Mesenchymal stem cell (in vitro differentiated cells and primary cell): ENCODE results near the gene CTDSP1.

Experiments
- DNase-seq: peaks from one replicate; pipeline ENCODE4 v3.0.0-alpha.2; 2013
- H2AFZ ChIP-seq: one replicate; pipeline ENCODE4 v1.6.1; 2013; ENCODE audit warnings: low read depth, mild to moderate bottlenecking, control low read depth, inconsistent platforms, low read length, moderate library complexity
- H2AK5ac ChIP-seq: 2 replicates; pipeline ENCODE4 v1.6.1; 2013; ENCODE audit warnings: low read length, moderate library complexity, mild to moderate bottlenecking, inconsistent platforms; ENCODE audit not compliant: severe bottlenecking
- H2BK120ac ChIP-seq: one replicate; pipeline ENCODE4 v1.6.1; 2013; ENCODE audit warnings: low read depth, mild to moderate bottlenecking, inconsistent platforms, low read length, moderate library complexity
- H2BK12ac ChIP-seq, 2 experiments: one replicate each; pipeline ENCODE4 v1.6.1; 2013; ENCODE audit warnings: inconsistent platforms in 2 of 2, low read length in 2 of 2, mild to moderate bottlenecking in 2 of 2, moderate library complexity in 2 of 2, control low read depth in 1 of 2
- H2BK15ac ChIP-seq: one replicate; pipeline ENCODE4 v1.6.1; 2013; ENCODE audit warnings: mild to moderate bottlenecking, low read depth, inconsistent platforms; ENCODE audit not compliant: poor library complexity, severe bottlenecking
- H2BK5ac ChIP-seq: 2 replicates; pipeline ENCODE4 v1.6.1; 2013; ENCODE audit warnings: low read depth, mild to moderate bottlenecking, low read length, control low read depth, inconsistent platforms; ENCODE audit not compliant: poor library complexity, severe bottlenecking
- H3K14ac ChIP-seq, 2 experiments: one replicate each; pipeline ENCODE4 v1.6.1; 2013; ENCODE audit warnings: inconsistent platforms in 2 of 2, low read length in 2 of 2, control low read depth in 1 of 2, mild to moderate bottlenecking in 1 of 2, moderate library complexity in 1 of 2
- H3K18ac ChIP-seq, 2 experiments: one replicate each; pipeline ENCODE4 v1.6.1; 2013; ENCODE audit warnings: inconsistent platforms in 2 of 2, low read length in 2 of 2, control low read depth in 1 of 2, low read depth in 1 of 2, mild to moderate bottlenecking in 1 of 2
- H3K23ac ChIP-seq, 2 experiments: one replicate each; pipeline ENCODE4 v1.6.1; 2013; ENCODE audit warnings: inconsistent platforms in 2 of 2, low read length in 2 of 2, mild to moderate bottlenecking in 2 of 2, moderate library complexity in 2 of 2, control low read depth in 1 of 2
- H3K27ac ChIP-seq: 2 replicates; pipeline ENCODE4 v1.5.1; 2013; ENCODE audit warnings: mild to moderate bottlenecking, moderate library complexity, low read length, control low read depth, inconsistent platforms; ENCODE audit not compliant: poor library complexity, severe bottlenecking
- H3K27me3 ChIP-seq, 2 experiments: 2 replicates each; pipeline versions ENCODE4 v1.6.1 to v1.7.0; 2013; ENCODE audit warnings: low read length in 2 of 2, mild to moderate bottlenecking in 2 of 2, moderate library complexity in 2 of 2, control low read depth in 1 of 2, inconsistent platforms in 1 of 2; ENCODE audit not compliant: control insufficient read depth in 1 of 2, insufficient read depth in 1 of 2
- H3K36me3 ChIP-seq, 2 experiments: 2 replicates each; pipeline versions ENCODE4 v1.6.1 to v1.7.0; 2013; ENCODE audit warnings: low read length in 2 of 2, control low read depth in 1 of 2, inconsistent platforms in 1 of 2, low read depth in 1 of 2, mild to moderate bottlenecking in 1 of 2; ENCODE audit not compliant: insufficient read depth in 2 of 2, control insufficient read depth in 1 of 2
- H3K4ac ChIP-seq, 2 experiments: one replicate each; pipeline ENCODE4 v1.6.1; 2013; ENCODE audit warnings: inconsistent platforms in 2 of 2, low read length in 2 of 2, mild to moderate bottlenecking in 2 of 2, moderate library complexity in 2 of 2, control low read depth in 1 of 2, low read depth in 1 of 2
- H3K4me1 ChIP-seq: 2 replicates; pipeline ENCODE4 v1.6.1; 2013; ENCODE audit warnings: low read depth, low read length, control low read depth; ENCODE audit not compliant: control insufficient read depth, insufficient read depth
- H3K4me2 ChIP-seq: 2 replicates; pipeline ENCODE4 v1.6.1; 2013; ENCODE audit warnings: low read length, mild to moderate bottlenecking, inconsistent platforms; ENCODE audit not compliant: poor library complexity, severe bottlenecking
- H3K4me3 ChIP-seq, 2 experiments: 2 replicates each; pipeline versions ENCODE4 v1.5.1 to v1.7.0; 2013; ENCODE audit warnings: low read length in 2 of 2, mild to moderate bottlenecking in 2 of 2, control low read depth in 1 of 2, low read depth in 1 of 2; ENCODE audit not compliant: insufficient read depth in 1 of 2
- H3K79me1 ChIP-seq: replicated peaks from 2 replicates; pipeline ENCODE4 v1.6.1; 2013; ENCODE audit warnings: mild to moderate bottlenecking, control low read depth, low read length, inconsistent platforms; ENCODE audit not compliant: poor library complexity, severe bottlenecking
- H3K9ac ChIP-seq: 2 replicates; pipeline ENCODE4 v1.7.0; 2013; ENCODE audit warnings: mild to moderate bottlenecking, low read length, moderate library complexity
- H3K9me3 ChIP-seq: 2 replicates; pipeline ENCODE4 v1.7.0; 2013; ENCODE audit warnings: mild to moderate bottlenecking, low read length; ENCODE audit not compliant: control insufficient read depth
- H4K8ac ChIP-seq: one replicate; pipeline ENCODE4 v1.6.1; 2013; ENCODE audit warnings: inconsistent platforms, mild to moderate bottlenecking, low read length, moderate library complexity
- H4K91ac ChIP-seq: one replicate; pipeline ENCODE4 v1.6.1; 2013; ENCODE audit warnings: mild to moderate bottlenecking, low read length, inconsistent platforms
- WGBS: methylation state at CpG from one replicate; pipeline ENCODE4 v1.1.7; 2013; ENCODE audit warnings: mixed read lengths; 5-methylcytosine and 5-hydroxymethylcytosine counted together

The CTDSP1 gene

DNA sequence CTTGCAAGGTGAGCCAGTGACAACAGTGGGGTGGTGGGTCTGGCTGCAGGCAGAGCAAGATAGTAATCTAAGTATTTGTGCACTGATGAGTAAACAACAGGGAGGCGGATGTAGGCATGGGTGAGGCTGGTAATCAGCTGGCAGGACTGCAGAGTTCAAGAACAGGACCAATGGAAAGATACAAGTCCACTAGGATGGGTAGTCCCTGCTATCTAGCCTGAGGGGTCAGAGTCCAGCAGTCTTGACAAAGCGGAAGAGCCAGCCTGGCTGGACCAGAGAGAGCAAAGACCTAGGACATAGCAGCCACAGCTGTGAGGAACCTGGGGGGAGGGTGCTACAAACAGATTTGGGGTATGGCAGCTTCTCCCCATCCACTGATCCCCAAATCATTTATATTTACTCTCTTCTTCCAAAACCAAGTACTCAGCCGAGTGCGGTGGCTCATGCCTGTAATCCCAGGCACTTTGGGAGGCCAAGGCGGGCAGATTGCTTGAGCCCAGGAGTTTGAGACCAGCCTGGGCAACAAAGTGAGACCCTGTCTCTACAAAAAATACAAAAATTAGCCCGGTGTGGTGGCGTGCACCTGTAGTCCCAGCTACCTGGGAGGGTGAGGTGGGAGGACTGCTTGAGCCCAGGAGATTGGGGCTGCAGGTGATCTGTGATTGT lies 45.2 kb downstream of the CTDSP1 start:
- no peak overlapping the region for H3K4me2 ChIP-seq
- no peak overlapping the region for H2BK15ac ChIP-seq
- H3K79me1 ChIP-seq = no peaks in the 10 kb centered on the region
- no peak overlapping the region for H3K14ac ChIP-seq
- H3K27ac ChIP-seq = no peak overlapping the region
- no peak overlapping the region for H4K91ac ChIP-seq
- no peak overlapping the region for H2BK12ac ChIP-seq
- H2BK120ac ChIP-seq = no peak overlapping the region
- no peak overlapping the region for H3K9ac ChIP-seq
- no peaks in the 10 kb centered on the region for H3K4me1 ChIP-seq
- H3K23ac ChIP-seq = no peak overlapping the region
- no peaks in the 10 kb centered on the region for H3K9me3 ChIP-seq
- no peak overlapping the region for H2BK5ac ChIP-seq
- 98% methylated on average over 5 of the region's 7 CpGs for WGBS
- no peak overlapping the region for H3K18ac ChIP-seq
- H3K4me3 ChIP-seq = no peak overlapping the region
- H3K36me3 ChIP-seq = peaks cover 3 to 15% of the 10 kb centered on the region in 2 experiments
- H3K27me3 ChIP-seq = no peaks in the 10 kb centered on the region
- H3K4ac ChIP-seq = no peak overlapping the region
- no peak overlapping the region for H4K8ac ChIP-seq
- H2AFZ ChIP-seq = no peak overlapping the region
- no peak for DNase-seq
- no peak overlapping the region for H2AK5ac ChIP-seq

DNA sequence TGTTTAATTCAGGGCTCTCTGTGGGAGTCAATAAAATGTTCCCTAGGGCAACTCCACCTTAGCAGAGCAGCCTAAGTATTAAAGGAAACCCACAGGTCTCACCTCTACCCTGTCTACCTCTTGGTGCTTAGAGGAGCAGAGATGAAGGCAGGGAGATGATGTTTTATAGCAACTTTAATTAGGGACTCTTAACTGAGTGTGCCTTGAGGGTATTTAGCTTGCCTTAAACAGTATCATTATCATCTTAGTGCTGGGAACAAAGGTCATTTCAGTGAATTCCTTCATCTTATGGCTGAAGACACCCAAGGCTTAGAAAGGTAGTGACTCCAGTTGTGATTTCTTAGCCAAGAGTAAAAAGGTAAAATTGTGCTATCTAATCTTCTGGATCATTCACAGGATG lies 45.9 kb downstream of the CTDSP1 start:
- Histone ChIP-seq H2AFZ (no peak overlapping the region), H2BK15ac (no peak overlapping the region), H3K23ac (no peak overlapping the region), H3K27me3 (no peaks in the 10 kb centered on the region), H3K27ac (no peak overlapping the region), H3K4ac (no peak overlapping the region), H3K9ac (no peak overlapping the region), H2BK120ac (no peak overlapping the region), H3K4me3 (no peak overlapping the region), H2AK5ac (no peak overlapping the region), H3K4me2 (no peak overlapping the region), H2BK5ac (no peak overlapping the region), H4K8ac (no peak overlapping the region), H3K9me3 (no peaks in the 10 kb centered on the region), H3K4me1 (no peaks in the 10 kb centered on the region), H3K79me1 (peaks cover 2% of the 10 kb centered on the region), H3K36me3 (peaks cover 3 to 17% of the 10 kb centered on the region in 2 experiments), H3K14ac (no peak overlapping the region), H2BK12ac (no peak overlapping the region), H3K18ac (no peak overlapping the region), H4K91ac (no peak overlapping the region)
- DNase-seq = no peak

DNA sequence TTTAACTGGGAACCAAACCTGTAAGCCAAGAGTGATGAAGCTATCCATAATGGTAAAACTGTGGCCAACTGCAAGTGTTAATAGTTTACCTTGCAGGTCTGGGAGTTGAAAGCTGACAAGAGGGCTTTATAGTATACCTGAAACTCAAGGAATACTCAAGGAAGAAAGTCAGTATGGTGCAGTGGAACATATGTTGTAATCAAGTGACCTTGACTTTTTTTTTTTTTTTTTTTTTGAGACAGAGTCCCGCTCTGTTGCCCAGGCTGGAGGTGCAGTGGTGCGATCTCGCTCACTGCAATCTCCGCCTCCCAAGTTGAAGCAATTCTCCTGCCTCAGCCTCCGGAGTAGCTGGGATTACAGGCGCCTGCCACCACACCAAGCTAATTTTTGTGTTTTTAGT lies 46.9 kb downstream of the CTDSP1 start:
- H3K9ac ChIP-seq = no peak overlapping the region
- no peak overlapping the region for H3K18ac ChIP-seq
- peaks cover 3 to 23% of the 10 kb centered on the region in 2 experiments for H3K36me3 ChIP-seq
- no peaks in the 10 kb centered on the region for H3K9me3 ChIP-seq
- H3K23ac ChIP-seq = no peak overlapping the region
- peaks cover 2% of the 10 kb centered on the region for H3K79me1 ChIP-seq
- H2AK5ac ChIP-seq = no peak overlapping the region
- no peaks in the 10 kb centered on the region for H3K4me1 ChIP-seq
- no peak overlapping the region for H2AFZ ChIP-seq
- no peak overlapping the region for H3K27ac ChIP-seq
- no peak overlapping the region for H3K4me3 ChIP-seq
- H2BK15ac ChIP-seq = no peak overlapping the region
- H4K91ac ChIP-seq = no peak overlapping the region
- no peak overlapping the region for H2BK12ac ChIP-seq
- H4K8ac ChIP-seq = no peak overlapping the region
- no peak for DNase-seq
- H3K27me3 ChIP-seq = no peaks in the 10 kb centered on the region
- H3K4ac ChIP-seq = no peak overlapping the region
- no peak overlapping the region for H2BK5ac ChIP-seq
- WGBS = 97% methylated on average over 6 of the region's 6 CpGs
- no peak overlapping the region for H3K4me2 ChIP-seq
- H2BK120ac ChIP-seq = no peak overlapping the region
- H3K14ac ChIP-seq = no peak overlapping the region

DNA sequence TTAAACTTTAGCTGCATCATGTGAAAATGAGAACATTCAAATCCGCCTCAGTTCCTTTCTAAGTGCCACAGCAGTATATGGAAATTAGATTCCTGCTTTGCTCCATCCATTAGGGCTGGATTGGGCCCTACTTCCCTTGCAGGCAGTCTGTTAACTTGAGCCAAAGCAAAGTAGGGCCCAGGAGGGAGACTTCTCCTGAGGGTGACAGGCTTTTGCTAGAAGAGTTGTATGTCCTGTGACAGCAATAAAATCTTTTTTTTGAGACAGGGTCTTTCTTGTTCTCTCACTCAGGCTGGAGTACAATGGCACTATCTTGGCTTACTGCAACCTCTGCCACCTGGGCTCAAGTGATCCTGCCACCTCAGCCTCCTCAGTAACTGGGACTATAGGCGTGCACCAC lies 47.4 kb downstream of the CTDSP1 start:
- Histone ChIP-seq H3K4me2 (no peak overlapping the region), H2AK5ac (no peak overlapping the region), H3K14ac (no peak overlapping the region), H4K91ac (no peak overlapping the region), H3K9ac (no peak overlapping the region), H3K4ac (no peak overlapping the region), H2AFZ (no peak overlapping the region), H4K8ac (no peak overlapping the region), H3K4me3 (no peak overlapping the region), H2BK5ac (no peak overlapping the region), H2BK15ac (no peak overlapping the region), H3K23ac (no peak overlapping the region), H3K4me1 (no peaks in the 10 kb centered on the region), H2BK120ac (no peak overlapping the region), H3K27me3 (no peaks in the 10 kb centered on the region), H2BK12ac (no peak overlapping the region), H3K79me1 (peaks cover 2% of the 10 kb centered on the region), H3K9me3 (no peaks in the 10 kb centered on the region), H3K27ac (no peak overlapping the region), H3K18ac (no peak overlapping the region), H3K36me3 (peaks cover 3 to 24% of the 10 kb centered on the region in 2 experiments)
- 94% methylated on average over 2 of the region's 2 CpGs for WGBS
- no peak for DNase-seq
